Measurements from ENCODE around the gene SARM1. TPM values are rescaled to one million over a fixed set of nuclear protein-coding genes. Genes with fewer than 3 reads are reported as not detected.

Gene SARM1
- total and polyA plus RNA-seq, 9 of the 15 experiments (the other 6 are each of a cell fraction or from before 2014, with no cell fraction given) = 0.04 to 0.55 (median 0.11) TPM; not detected in 2

DNA sequence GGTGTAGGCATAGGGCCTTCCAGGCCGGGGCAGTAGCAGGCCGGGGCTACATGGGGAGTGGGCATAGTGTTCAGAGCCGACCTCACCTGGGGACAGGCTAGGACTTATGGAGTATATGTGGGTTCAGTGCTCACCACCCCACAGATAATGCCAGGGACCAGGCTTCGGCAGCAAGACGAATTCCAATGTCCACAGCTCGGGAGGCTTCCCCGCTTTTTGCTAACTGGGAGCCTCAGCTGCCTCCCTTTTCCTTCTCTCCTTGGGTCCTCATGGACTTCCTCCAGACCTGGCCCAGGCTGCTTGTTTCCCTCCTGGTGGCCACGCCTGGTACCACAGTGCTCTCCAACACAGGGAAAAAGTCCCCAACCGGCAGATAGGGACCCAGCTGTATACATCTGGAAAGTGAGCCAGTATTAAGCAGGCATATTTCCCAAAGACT, 54.6 kb downstream of the SARM1 start:
- Histone ChIP-seq H3K79me2 (ENCODE audit: control insufficient read depth, insufficient read depth, low read length) (no peaks in the 10 kb centered on the region), H3K9me3 (replicated peaks; ENCODE audit: control insufficient read depth, insufficient read depth, low read depth, low read length) (no peaks in the 10 kb centered on the region), H3K9me1 (ENCODE audit: control insufficient read depth, insufficient read depth, low read length) (no peaks in the 10 kb centered on the region), H3K4me1 (replicated peaks in 1 of 2; ENCODE audit: control insufficient read depth in 2 of 2, insufficient read depth in 2 of 2, low read length in 2 of 2) (no peaks in the 10 kb centered on the region; a peak in 1 of 5 replicates), H3K27ac (ENCODE audit: extremely low read depth, low read depth, low read length) (no peak overlapping the region), H3K27me3 (ENCODE audit: control insufficient read depth in 2 of 2, insufficient read depth in 2 of 2, low read length in 2 of 2) (peaks cover 17 to 31% of the 10 kb centered on the region in 2 experiments), H2AFZ (ENCODE audit: low read depth, low read length) (no peak overlapping the region), H3K4me2 (ENCODE audit: insufficient read depth, low read length) (no peak overlapping the region), H3K36me3 (ENCODE audit: control insufficient read depth, insufficient read depth, low read length) (no peaks in the 10 kb centered on the region), H4K20me1 (replicated peaks; ENCODE audit: control insufficient read depth, insufficient read depth, low read length) (no peaks in the 10 kb centered on the region), H3K9ac (ENCODE audit: insufficient read depth in 1 of 2, low read depth in 2 of 2, low read length in 2 of 2) (no peak overlapping the region), H3K4me3 (no peak overlapping the region)
- intact Hi-C loops (cut with micrococcal nuclease) = loop anchor here (10.0 kb wide), 1 partner anchor 171 kb away; no protein-coding TSS in a partner anchor
- peak; percentile 99 for ATAC-seq
- no TSS peak for BruUV-seq (replicated peaks)
- DNase-seq (ENCODE audit: extremely low read depth in 1 of 4, low spot score in 3 of 4) = peak; percentile 51 to 63 (median 60)
- 4% methylated on average over 9 of the region's 9 CpGs for WGBS (ENCODE audit: insufficient coverage, low coverage, missing lambda C conversion rate)
- POLR2A ChIA-PET = interaction anchor here (0.6 kb wide), 1 partner anchor 46 kb away, joined by 3 read pairs; no protein-coding TSS in a partner anchor
- in situ Hi-C loops (cut with MboI) = no loop called here
- peak; percentile 72 for FAIRE-seq
- CTCF ChIA-PET (ENCODE audit: low intra/inter-chr PET ratio) = no interaction called here
- TF ChIP-seq, protein P1, sequence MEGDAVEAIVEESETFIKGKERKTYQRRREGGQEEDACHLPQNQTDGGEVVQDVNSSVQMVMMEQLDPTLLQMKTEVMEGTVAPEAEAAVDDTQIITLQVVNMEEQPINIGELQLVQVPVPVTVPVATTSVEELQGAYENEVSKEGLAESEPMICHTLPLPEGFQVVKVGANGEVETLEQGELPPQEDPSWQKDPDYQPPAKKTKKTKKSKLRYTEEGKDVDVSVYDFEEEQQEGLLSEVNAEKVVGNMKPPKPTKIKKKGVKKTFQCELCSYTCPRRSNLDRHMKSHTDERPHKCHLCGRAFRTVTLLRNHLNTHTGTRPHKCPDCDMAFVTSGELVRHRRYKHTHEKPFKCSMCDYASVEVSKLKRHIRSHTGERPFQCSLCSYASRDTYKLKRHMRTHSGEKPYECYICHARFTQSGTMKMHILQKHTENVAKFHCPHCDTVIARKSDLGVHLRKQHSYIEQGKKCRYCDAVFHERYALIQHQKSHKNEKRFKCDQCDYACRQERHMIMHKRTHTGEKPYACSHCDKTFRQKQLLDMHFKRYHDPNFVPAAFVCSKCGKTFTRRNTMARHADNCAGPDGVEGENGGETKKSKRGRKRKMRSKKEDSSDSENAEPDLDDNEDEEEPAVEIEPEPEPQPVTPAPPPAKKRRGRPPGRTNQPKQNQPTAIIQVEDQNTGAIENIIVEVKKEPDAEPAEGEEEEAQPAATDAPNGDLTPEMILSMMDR (IDR thresholded peaks at IDR 0.05 in 2 of 3, conservative IDR thresholded peaks at IDR 0.05 in 1 of 3; ENCODE audit: insufficient read depth in 2 of 3, low read depth in 1 of 3, low read length in 3 of 3) = peak; percentile 63 to 77 (median 72)
- TF ChIP-seq BRD9 (IDR thresholded peaks at IDR 0.05; ENCODE audit: low read depth, partially characterized antibody) (no peak), TRIM28 (IDR thresholded peaks at IDR 0.05) (no peak), ZFP30 (CRISPR knock-in tag; IDR thresholded peaks at IDR 0.05; ENCODE audit: borderline replicate concordance) (no peak), IFI16 (CRISPR knock-in tag; IDR thresholded peaks at IDR 0.05) (no peak), ZNF76 (CRISPR knock-in tag; IDR thresholded peaks at IDR 0.05; ENCODE audit: borderline replicate concordance) (no peak), ZNF263 (CRISPR knock-in tag; IDR thresholded peaks at IDR 0.05; ENCODE audit: borderline replicate concordance) (no peak), FOXK2 (conservative IDR thresholded peaks at IDR 0.05 in 1 of 2, IDR thresholded peaks at IDR 0.05 in 1 of 2; ENCODE audit: low read depth in 2 of 2) (peak in 1 of 2 experiments; percentile 15; a peak in 1 of 4 replicates), POLR2G (IDR thresholded peaks at IDR 0.05; ENCODE audit: low read depth, low read length) (no peak), TEAD1 (CRISPR knock-in tag; IDR thresholded peaks at IDR 0.05) (no peak), RAD21 (CRISPR knock-in tag; conservative IDR thresholded peaks at IDR 0.05 in 1 of 2, IDR thresholded peaks at IDR 0.05 in 1 of 2) (peak in 1 of 2 experiments; percentile 52; a peak in 2 of 4 replicates)
- TF ChIP-seq, protein P2, sequence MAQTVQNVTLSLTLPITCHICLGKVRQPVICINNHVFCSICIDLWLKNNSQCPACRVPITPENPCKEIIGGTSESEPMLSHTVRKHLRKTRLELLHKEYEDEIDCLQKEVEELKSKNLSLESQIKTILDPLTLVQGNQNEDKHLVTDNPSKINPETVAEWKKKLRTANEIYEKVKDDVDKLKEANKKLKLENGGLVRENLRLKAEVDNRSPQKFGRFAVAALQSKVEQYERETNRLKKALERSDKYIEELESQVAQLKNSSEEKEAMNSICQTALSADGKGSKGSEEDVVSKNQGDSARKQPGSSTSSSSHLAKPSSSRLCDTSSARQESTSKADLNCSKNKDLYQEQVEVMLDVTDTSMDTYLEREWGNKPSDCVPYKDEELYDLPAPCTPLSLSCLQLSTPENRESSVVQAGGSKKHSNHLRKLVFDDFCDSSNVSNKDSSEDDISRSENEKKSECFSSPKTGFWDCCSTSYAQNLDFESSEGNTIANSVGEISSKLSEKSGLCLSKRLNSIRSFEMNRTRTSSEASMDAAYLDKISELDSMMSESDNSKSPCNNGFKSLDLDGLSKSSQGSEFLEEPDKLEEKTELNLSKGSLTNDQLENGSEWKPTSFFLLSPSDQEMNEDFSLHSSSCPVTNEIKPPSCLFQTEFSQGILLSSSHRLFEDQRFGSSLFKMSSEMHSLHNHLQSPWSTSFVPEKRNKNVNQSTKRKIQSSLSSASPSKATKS (CRISPR knock-in tag; IDR thresholded peaks at IDR 0.05) = no peak
- TF ChIP-seq, protein P3, sequence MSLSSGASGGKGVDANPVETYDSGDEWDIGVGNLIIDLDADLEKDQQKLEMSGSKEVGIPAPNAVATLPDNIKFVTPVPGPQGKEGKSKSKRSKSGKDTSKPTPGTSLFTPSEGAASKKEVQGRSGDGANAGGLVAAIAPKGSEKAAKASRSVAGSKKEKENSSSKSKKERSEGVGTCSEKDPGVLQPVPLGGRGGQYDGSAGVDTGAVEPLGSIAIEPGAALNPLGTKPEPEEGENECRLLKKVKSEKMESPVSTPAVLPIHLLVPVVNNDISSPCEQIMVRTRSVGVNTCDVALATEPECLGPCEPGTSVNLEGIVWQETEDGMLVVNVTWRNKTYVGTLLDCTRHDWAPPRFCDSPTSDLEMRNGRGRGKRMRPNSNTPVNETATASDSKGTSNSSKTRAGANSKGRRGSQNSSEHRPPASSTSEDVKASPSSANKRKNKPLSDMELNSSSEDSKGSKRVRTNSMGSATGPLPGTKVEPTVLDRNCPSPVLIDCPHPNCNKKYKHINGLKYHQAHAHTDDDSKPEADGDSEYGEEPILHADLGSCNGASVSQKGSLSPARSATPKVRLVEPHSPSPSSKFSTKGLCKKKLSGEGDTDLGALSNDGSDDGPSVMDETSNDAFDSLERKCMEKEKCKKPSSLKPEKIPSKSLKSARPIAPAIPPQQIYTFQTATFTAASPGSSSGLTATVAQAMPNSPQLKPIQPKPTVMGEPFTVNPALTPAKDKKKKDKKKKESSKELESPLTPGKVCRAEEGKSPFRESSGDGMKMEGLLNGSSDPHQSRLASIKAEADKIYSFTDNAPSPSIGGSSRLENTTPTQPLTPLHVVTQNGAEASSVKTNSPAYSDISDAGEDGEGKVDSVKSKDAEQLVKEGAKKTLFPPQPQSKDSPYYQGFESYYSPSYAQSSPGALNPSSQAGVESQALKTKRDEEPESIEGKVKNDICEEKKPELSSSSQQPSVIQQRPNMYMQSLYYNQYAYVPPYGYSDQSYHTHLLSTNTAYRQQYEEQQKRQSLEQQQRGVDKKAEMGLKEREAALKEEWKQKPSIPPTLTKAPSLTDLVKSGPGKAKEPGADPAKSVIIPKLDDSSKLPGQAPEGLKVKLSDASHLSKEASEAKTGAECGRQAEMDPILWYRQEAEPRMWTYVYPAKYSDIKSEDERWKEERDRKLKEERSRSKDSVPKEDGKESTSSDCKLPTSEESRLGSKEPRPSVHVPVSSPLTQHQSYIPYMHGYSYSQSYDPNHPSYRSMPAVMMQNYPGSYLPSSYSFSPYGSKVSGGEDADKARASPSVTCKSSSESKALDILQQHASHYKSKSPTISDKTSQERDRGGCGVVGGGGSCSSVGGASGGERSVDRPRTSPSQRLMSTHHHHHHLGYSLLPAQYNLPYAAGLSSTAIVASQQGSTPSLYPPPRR (CRISPR knock-in tag; IDR thresholded peaks at IDR 0.05; ENCODE audit: borderline replicate concordance) = no peak

All from K562 (cell line).